H9 (cell line): ENCODE measurements around the gene CELF6. TPM values are rescaled to one million over a fixed set of nuclear protein-coding genes. Genes with fewer than 3 reads are reported as not detected.
"Not testable (repeated sequence)": the region's sequence is repeated elsewhere in the genome, so short reads cannot be mapped to it uniquely, and the experiment has no call there.

Experiments used
- DNase-seq: peaks from one replicate; pipeline ENCODE4 v3.0.0-alpha.2; 2017
- H2AFZ ChIP-seq: one replicate; pipeline ENCODE4 v1.6.1; 2013; ENCODE audit warnings: mild to moderate bottlenecking, low read length, control low read depth, moderate library complexity
- H2AK5ac ChIP-seq: 2 replicates; pipeline ENCODE4 v1.6.1; 2013; ENCODE audit warnings: low read length, control low read depth, mixed read lengths; ENCODE audit not compliant: insufficient read length
- H2BK120ac ChIP-seq: one replicate; pipeline ENCODE4 v1.6.1; 2013; ENCODE audit warnings: low read depth, mild to moderate bottlenecking, low read length, control low read depth, inconsistent platforms; ENCODE audit not compliant: poor library complexity, severe bottlenecking
- H2BK12ac ChIP-seq: 2 replicates; pipeline ENCODE4 v1.6.1; 2013; ENCODE audit warnings: low read length, control low read depth, mixed read lengths, low read depth; ENCODE audit not compliant: insufficient read length
- H2BK15ac ChIP-seq: 2 replicates; pipeline ENCODE4 v1.6.1; 2013; ENCODE audit warnings: low read depth, low read length, control low read depth
- H2BK20ac ChIP-seq: one replicate; pipeline ENCODE4 v1.6.1; 2013; ENCODE audit warnings: low read depth, mild to moderate bottlenecking, low read length, control low read depth, inconsistent platforms; ENCODE audit not compliant: poor library complexity, severe bottlenecking
- H2BK5ac ChIP-seq: 2 replicates; pipeline ENCODE4 v1.6.1; 2013; ENCODE audit warnings: low read length, control low read depth, mixed read lengths; ENCODE audit not compliant: insufficient read length
- H3K14ac ChIP-seq: 2 replicates; pipeline ENCODE4 v1.6.1; 2013; ENCODE audit warnings: low read length, control low read depth; ENCODE audit not compliant: insufficient read depth
- H3K18ac ChIP-seq: 2 replicates; pipeline ENCODE4 v1.6.1; 2013; ENCODE audit warnings: low read depth, mild to moderate bottlenecking, mixed read lengths, low read length, control low read depth; ENCODE audit not compliant: insufficient read length
- H3K23ac ChIP-seq: 2 replicates; pipeline ENCODE4 v1.6.1; 2013; ENCODE audit warnings: low read length, control low read depth, mixed read lengths, low read depth; ENCODE audit not compliant: insufficient read length
- H3K23me2 ChIP-seq: 2 replicates; pipeline ENCODE4 v1.6.1; 2013; ENCODE audit warnings: low read depth, mild to moderate bottlenecking, mixed read lengths, low read length, control low read depth; ENCODE audit not compliant: insufficient read length, poor library complexity, severe bottlenecking
- H3K27ac ChIP-seq: 2 replicates; pipeline ENCODE4 v1.5.1; 2013; ENCODE audit warnings: low read length, control low read depth, mixed read lengths, low read depth; ENCODE audit not compliant: insufficient read length
- H3K27me3 ChIP-seq: 2 replicates; pipeline ENCODE4 v1.6.1; 2013; ENCODE audit warnings: low read length, control low read depth, inconsistent platforms; ENCODE audit not compliant: insufficient read depth
- H3K4ac ChIP-seq: 2 replicates; pipeline ENCODE4 v1.6.1; 2013; ENCODE audit warnings: low read depth, mild to moderate bottlenecking, control low read depth, inconsistent platforms, low read length, moderate library complexity
- H3K4me1 ChIP-seq: 2 replicates; pipeline ENCODE4 v1.6.1; 2013; ENCODE audit warnings: low read length, control low read depth, inconsistent platforms; ENCODE audit not compliant: insufficient read depth
- H3K4me2 ChIP-seq: 2 replicates; pipeline ENCODE4 v1.6.1; 2013; ENCODE audit warnings: low read length, control low read depth, mixed read lengths; ENCODE audit not compliant: insufficient read length, insufficient read depth
- H3K56ac ChIP-seq: 2 replicates; pipeline ENCODE4 v1.6.1; 2013; ENCODE audit warnings: low read depth, mild to moderate bottlenecking, mixed read lengths, low read length, control low read depth; ENCODE audit not compliant: insufficient read length
- H3K79me1 ChIP-seq: 2 replicates; pipeline ENCODE4 v1.6.1; 2013; ENCODE audit warnings: low read depth, mild to moderate bottlenecking, moderate library complexity, low read length, control low read depth, inconsistent platforms; ENCODE audit not compliant: insufficient read depth, poor library complexity, severe bottlenecking
- H3K79me2 ChIP-seq: 2 replicates; pipeline ENCODE4 v1.6.1; 2013; ENCODE audit warnings: low read length, control low read depth, inconsistent platforms; ENCODE audit not compliant: insufficient read depth
- H3K9ac ChIP-seq: 2 replicates; pipeline ENCODE4 v1.6.1; 2013; ENCODE audit warnings: low read length, control low read depth, mixed read lengths; ENCODE audit not compliant: insufficient read length; ENCODE audit errors: extremely low read depth
- H3K9me3 ChIP-seq: one replicate; pipeline ENCODE4 v1.6.1; 2013; ENCODE audit warnings: low read depth, low read length, inconsistent platforms; ENCODE audit not compliant: control insufficient read depth
- H3T11ph ChIP-seq: one replicate; pipeline ENCODE4 v1.6.1; 2013; ENCODE audit warnings: mild to moderate bottlenecking, low read length, control low read depth, inconsistent platforms
- H4K20me1 ChIP-seq: one replicate; pipeline ENCODE4 v1.6.1; 2013; ENCODE audit not compliant: control insufficient read depth, insufficient read length, insufficient read depth
- H4K5ac ChIP-seq: 2 replicates; pipeline ENCODE4 v1.6.1; 2013; ENCODE audit warnings: low read depth, mild to moderate bottlenecking, mixed read lengths, low read length, control low read depth; ENCODE audit not compliant: insufficient read length
- H4K8ac ChIP-seq: replicated peaks from 2 replicates; pipeline ENCODE4 v1.6.1; 2013; ENCODE audit warnings: low read length, control low read depth, mixed read lengths, low read depth; ENCODE audit not compliant: insufficient read length
- H4K91ac ChIP-seq: 2 replicates; pipeline ENCODE4 v1.6.1; 2013; ENCODE audit warnings: low read depth, mild to moderate bottlenecking, moderate library complexity, mixed read lengths, low read length, control low read depth; ENCODE audit not compliant: insufficient read length
- H3K27ac Mint-ChIP-seq, 3 experiments: 2 replicates in 2 of 3; 3 replicates in 1 of 3; pipeline ENCODE4 v1.8.0; 2020 to 2021; ENCODE audit warnings: mixed read lengths in 3 of 3, mild to moderate bottlenecking in 1 of 3, moderate library complexity in 1 of 3
- H3K27me3 Mint-ChIP-seq: 2 replicates; pipeline ENCODE4 v1.8.0; 2021; ENCODE audit warnings: low read depth, mild to moderate bottlenecking, moderate library complexity, mixed read lengths
- H3K36me3 Mint-ChIP-seq, 3 experiments: 2 replicates in 2 of 3; 3 replicates in 1 of 3; pipeline ENCODE4 v1.8.0; 2020 to 2021; ENCODE audit warnings: low read depth in 3 of 3, mixed read lengths in 3 of 3; ENCODE audit not compliant: insufficient read depth in 1 of 3
- H3K4me1 Mint-ChIP-seq, 2 experiments: 2 replicates each; pipeline ENCODE4 v1.8.0; 2020; ENCODE audit warnings: mixed read lengths in 2 of 2
- H3K4me3 Mint-ChIP-seq, 2 experiments: 2 replicates in 1 of 2; 3 replicates in 1 of 2; pipeline ENCODE4 v1.8.0; 2020 to 2021; ENCODE audit warnings: mild to moderate bottlenecking in 2 of 2, mixed read lengths in 2 of 2, moderate library complexity in 1 of 2
- H3K9me3 Mint-ChIP-seq, 2 experiments: 2 replicates in 1 of 2; 3 replicates in 1 of 2; pipeline ENCODE4 v1.8.0; 2020; ENCODE audit warnings: mild to moderate bottlenecking in 2 of 2, mixed read lengths in 2 of 2, moderate library complexity in 1 of 2
- total RNA-seq: library from RNA; stranded (reverse); gene quantifications from 2 replicates; pipeline ENCODE4 v1.2.1, GENCODE V29; 2021
- TF ChIP-seq, protein P1 (sequence below): fragments of 200-600 bp; sonication (generic); conservative IDR thresholded peaks from 3 replicates; pipeline ENCODE4 v1.8.0; 2021; ENCODE audit warnings: antibody characterized with exemption, mild to moderate bottlenecking

CELF6 gene
- total RNA-seq, 1 experiment from 2014 or later, result 0.13 TPM

DNA sequence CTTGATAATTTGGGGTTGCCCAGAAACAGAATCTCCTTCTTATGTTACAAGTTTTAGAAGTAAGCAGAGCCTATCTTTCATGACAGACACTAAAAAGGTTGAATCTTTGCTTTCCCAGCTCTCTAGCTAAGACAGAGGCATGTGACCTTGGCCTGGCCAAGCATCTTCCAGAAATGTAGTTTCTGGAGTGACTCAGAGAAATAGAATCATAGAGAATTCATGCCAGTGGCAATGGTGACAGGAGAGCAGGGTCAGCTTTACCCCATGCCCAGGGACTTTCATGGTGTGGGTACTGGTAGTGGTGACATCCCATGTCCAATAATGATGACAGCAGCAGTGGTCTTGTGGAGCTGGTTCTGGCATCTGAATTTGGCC, 43.6 kb downstream of the CELF6 start:
- no peak overlapping the region for H3K27ac ChIP-seq
- no peak overlapping the region for H3K18ac ChIP-seq
- H3K27me3 ChIP-seq, result no peaks in the 10 kb centered on the region; the same call in 1 of the 2 replicates
- no peaks in the 10 kb centered on the region for H3K9me3 ChIP-seq
- H3K79me2 ChIP-seq, result no peaks in the 10 kb centered on the region
- H4K5ac ChIP-seq, result no peak overlapping the region
- no peak overlapping the region for H2AFZ ChIP-seq
- H2BK12ac ChIP-seq, result no peak overlapping the region
- H4K91ac ChIP-seq, result no peak overlapping the region
- H2BK15ac ChIP-seq, result no peak overlapping the region
- no peak overlapping the region for H3K9ac ChIP-seq
- peaks cover 7% of the 10 kb centered on the region for H3K23me2 ChIP-seq
- TF ChIP-seq, protein P1, sequence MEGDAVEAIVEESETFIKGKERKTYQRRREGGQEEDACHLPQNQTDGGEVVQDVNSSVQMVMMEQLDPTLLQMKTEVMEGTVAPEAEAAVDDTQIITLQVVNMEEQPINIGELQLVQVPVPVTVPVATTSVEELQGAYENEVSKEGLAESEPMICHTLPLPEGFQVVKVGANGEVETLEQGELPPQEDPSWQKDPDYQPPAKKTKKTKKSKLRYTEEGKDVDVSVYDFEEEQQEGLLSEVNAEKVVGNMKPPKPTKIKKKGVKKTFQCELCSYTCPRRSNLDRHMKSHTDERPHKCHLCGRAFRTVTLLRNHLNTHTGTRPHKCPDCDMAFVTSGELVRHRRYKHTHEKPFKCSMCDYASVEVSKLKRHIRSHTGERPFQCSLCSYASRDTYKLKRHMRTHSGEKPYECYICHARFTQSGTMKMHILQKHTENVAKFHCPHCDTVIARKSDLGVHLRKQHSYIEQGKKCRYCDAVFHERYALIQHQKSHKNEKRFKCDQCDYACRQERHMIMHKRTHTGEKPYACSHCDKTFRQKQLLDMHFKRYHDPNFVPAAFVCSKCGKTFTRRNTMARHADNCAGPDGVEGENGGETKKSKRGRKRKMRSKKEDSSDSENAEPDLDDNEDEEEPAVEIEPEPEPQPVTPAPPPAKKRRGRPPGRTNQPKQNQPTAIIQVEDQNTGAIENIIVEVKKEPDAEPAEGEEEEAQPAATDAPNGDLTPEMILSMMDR, result no peak
- Mint-ChIP-seq H3K36me3 (no peaks in the 10 kb centered on the region), H3K9me3 (no peaks in the 10 kb centered on the region), H3K4me1 (peaks cover 10 to 14% of the 10 kb centered on the region in 2 experiments), H3K27me3 (peaks cover 47% of the 10 kb centered on the region), H3K27ac (no peak overlapping the region), H3K4me3 (no peak overlapping the region)
- H3K14ac ChIP-seq, result no peak overlapping the region
- H2BK5ac ChIP-seq, result no peak overlapping the region
- no peak overlapping the region for H3K4ac ChIP-seq
- no peak overlapping the region for H3T11ph ChIP-seq
- H3K23ac ChIP-seq, result no peak overlapping the region
- no peak overlapping the region for H2BK120ac ChIP-seq
- no peak overlapping the region for H2BK20ac ChIP-seq
- H3K56ac ChIP-seq, result no peak overlapping the region
- no peak for DNase-seq
- no peak overlapping the region for H2AK5ac ChIP-seq
- H3K79me1 ChIP-seq, result no peaks in the 10 kb centered on the region
- no peak overlapping the region for H3K4me2 ChIP-seq
- H4K20me1 ChIP-seq, result no peaks in the 10 kb centered on the region
- no peaks in the 10 kb centered on the region for H3K4me1 ChIP-seq
- H4K8ac ChIP-seq, result no peak overlapping the region

DNA sequence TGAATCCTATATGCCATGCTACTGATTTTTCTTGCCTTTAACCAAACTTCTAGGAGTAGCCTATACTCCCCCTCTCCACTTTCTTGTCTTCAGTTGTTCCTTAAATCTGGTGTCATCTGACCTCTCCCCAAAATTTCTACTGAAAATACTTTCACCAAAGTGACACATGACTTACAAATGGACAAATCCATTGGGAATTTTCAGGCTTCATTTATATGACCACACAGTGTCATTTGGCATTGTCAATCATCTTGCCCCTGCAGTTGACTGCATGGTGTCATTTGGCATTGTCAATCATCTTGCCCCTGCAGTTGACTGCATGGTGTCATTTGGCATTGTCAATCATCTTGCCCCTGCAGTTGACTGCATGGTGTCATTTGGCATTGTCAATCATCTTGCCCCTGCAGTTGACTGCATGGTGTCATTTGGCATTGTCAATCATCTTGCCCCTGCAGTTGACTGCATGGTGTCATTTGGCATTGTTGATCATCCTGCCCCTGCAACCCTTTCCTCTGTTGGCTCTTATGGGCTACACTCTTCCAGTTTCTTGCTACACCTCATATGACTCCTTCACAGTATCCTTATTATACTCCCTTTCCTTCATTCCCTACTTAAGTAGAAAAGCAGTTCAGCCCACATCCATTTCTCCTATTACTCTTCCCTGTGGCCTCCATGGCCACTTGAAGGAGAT, 44.2 kb downstream of the CELF6 start:
- H4K91ac ChIP-seq, H2BK20ac ChIP-seq, H3K4me1 ChIP-seq, H3K4me2 ChIP-seq, H3K79me1 ChIP-seq, H3K23me2 ChIP-seq, H3K27me3 ChIP-seq, H2BK5ac ChIP-seq, H3K18ac ChIP-seq, H3K14ac ChIP-seq, H4K8ac ChIP-seq, H3K9me3 ChIP-seq, H2AFZ ChIP-seq, H3K9ac ChIP-seq, H2BK12ac ChIP-seq, H4K20me1 ChIP-seq, H3T11ph ChIP-seq, H3K27ac ChIP-seq, H3K27ac Mint-ChIP-seq, H3K4me3 Mint-ChIP-seq, H2BK120ac ChIP-seq, H3K4ac ChIP-seq, H2AK5ac ChIP-seq, H3K36me3 Mint-ChIP-seq, H3K79me2 ChIP-seq, H3K56ac ChIP-seq, DNase-seq, H4K5ac ChIP-seq, H2BK15ac ChIP-seq, H3K9me3 Mint-ChIP-seq, H3K23ac ChIP-seq: not testable (repeated sequence)
- Mint-ChIP-seq H3K4me1 (peaks cover 10 to 14% of the 10 kb centered on the region in 2 experiments), H3K27me3 (peaks cover 45% of the 10 kb centered on the region)
